ENCODE measurements around the gene CD200.

GRCh38 chr3:112303764-112304325, 29.1 kb upstream of the CD200 start:
- TF ChIP-seq, protein P1, sequence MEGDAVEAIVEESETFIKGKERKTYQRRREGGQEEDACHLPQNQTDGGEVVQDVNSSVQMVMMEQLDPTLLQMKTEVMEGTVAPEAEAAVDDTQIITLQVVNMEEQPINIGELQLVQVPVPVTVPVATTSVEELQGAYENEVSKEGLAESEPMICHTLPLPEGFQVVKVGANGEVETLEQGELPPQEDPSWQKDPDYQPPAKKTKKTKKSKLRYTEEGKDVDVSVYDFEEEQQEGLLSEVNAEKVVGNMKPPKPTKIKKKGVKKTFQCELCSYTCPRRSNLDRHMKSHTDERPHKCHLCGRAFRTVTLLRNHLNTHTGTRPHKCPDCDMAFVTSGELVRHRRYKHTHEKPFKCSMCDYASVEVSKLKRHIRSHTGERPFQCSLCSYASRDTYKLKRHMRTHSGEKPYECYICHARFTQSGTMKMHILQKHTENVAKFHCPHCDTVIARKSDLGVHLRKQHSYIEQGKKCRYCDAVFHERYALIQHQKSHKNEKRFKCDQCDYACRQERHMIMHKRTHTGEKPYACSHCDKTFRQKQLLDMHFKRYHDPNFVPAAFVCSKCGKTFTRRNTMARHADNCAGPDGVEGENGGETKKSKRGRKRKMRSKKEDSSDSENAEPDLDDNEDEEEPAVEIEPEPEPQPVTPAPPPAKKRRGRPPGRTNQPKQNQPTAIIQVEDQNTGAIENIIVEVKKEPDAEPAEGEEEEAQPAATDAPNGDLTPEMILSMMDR (IDR thresholded peaks at IDR 0.05 in 4 of 5, conservative IDR thresholded peaks at IDR 0.05 in 1 of 5) = no peak
- TF ChIP-seq POLR2A (IDR thresholded peaks at IDR 0.05) = no peak

Data from gastrocnemius medialis (tissue), 4 donors.